GM13977 (cell line): ENCODE measurements around the gene SLC48A1.

Source experiments
- DNase-seq: peaks from one replicate; pipeline ENCODE4 v3.0.0; 2012; ENCODE audit warnings: low spot score
- CTCF ChIP-seq: IDR thresholded peaks from 2 replicates; pipeline ENCODE4 v1.5.1; 2012; ENCODE audit warnings: mild to moderate bottlenecking, control low read depth; ENCODE audit not compliant: insufficient read depth; ENCODE audit errors: extremely low read depth, missing control alignments
- in situ Hi-C: fragments of 300-500 bp; cut with MboI; formaldehyde crosslinking; loops from one replicate; pipeline ENCODE4 v1.12.0; 2022; ENCODE audit warnings: low sequenced_read_pairs, low pct_unique_long_range_greater_than_20kb, mixed read lengths, inconsistent platforms; ENCODE audit not compliant: unreplicated experiment

SLC48A1 gene

GRCh38 chr12:47822863-47823262 is 49.8 kb downstream of the SLC48A1 start:
- no peak for DNase-seq
- in situ Hi-C loops = no loop called here
- TF ChIP-seq CTCF = no peak

GRCh38 chr12:47823422-47824086 is 50.5 kb downstream of the SLC48A1 start:
- DNase-seq = no peak
- in situ Hi-C loops = no loop called here
- TF ChIP-seq CTCF = no peak

- in situ Hi-C loops = no loop called here
- TF ChIP-seq CTCF = no peak
- DNase-seq = no peak
Observed at GRCh38 chr12:47824198-47824597, 51.2 kb downstream of the SLC48A1 start.

- TF ChIP-seq CTCF = no peak
- in situ Hi-C loops = no loop called here
- DNase-seq = no peak
Observed at GRCh38 chr12:47824635-47825034, 51.6 kb downstream of the SLC48A1 start.

- no peak for DNase-seq
- no peak for TF ChIP-seq CTCF
- in situ Hi-C loops = no loop called here
Observed at GRCh38 chr12:47825173-47825639, 52.2 kb downstream of the SLC48A1 start.

- in situ Hi-C loops = no loop called here
- no peak for DNase-seq
- TF ChIP-seq CTCF = no peak
Observed at GRCh38 chr12:47828008-47828975, 55.3 kb downstream of the SLC48A1 start.
